ENCODE data around the gene CYS1. TPM values are rescaled to one million over a fixed set of nuclear protein-coding genes. Genes with fewer than 3 reads are reported as not detected.

The CYS1 gene, protein sequence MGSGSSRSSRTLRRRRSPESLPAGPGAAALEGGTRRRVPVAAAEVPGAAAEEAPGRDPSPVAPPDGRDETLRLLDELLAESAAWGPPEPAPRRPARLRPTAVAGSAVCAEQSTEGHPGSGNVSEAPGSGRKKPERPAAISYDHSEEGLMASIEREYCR
- 1 to 10 TPM; 1.3 to 9.1 (median 2.6) TPM for total RNA-seq
- 1 to 10 TPM in 1 of 2 donors, under 1 TPM in 1; 0.42 to 1.3 TPM for polyA plus RNA-seq
- long read RNA-seq, donor 1, transcript CYS1-201 (3 exons, 2,738 nt) = major isoform, 14 of 16 reads
- long read RNA-seq, donor 1, partial matches to known transcripts = 0 of 16 reads
- long read RNA-seq, donor 1, other reads (novel, unspliced or antisense) = 2 of 16 reads
- long read RNA-seq, donor 2, partial matches to known transcripts = 0 of 1 reads
- long read RNA-seq, donor 2, other reads (novel, unspliced or antisense) = 0 of 1 reads
- long read RNA-seq, donor 3, transcript CYS1-201 (3 exons, 2,738 nt) = major isoform, 5 of 5 reads
- long read RNA-seq, donor 3, partial matches to known transcripts = 0 of 5 reads
- long read RNA-seq, donor 3, other reads (novel, unspliced or antisense) = 0 of 5 reads

DNA sequence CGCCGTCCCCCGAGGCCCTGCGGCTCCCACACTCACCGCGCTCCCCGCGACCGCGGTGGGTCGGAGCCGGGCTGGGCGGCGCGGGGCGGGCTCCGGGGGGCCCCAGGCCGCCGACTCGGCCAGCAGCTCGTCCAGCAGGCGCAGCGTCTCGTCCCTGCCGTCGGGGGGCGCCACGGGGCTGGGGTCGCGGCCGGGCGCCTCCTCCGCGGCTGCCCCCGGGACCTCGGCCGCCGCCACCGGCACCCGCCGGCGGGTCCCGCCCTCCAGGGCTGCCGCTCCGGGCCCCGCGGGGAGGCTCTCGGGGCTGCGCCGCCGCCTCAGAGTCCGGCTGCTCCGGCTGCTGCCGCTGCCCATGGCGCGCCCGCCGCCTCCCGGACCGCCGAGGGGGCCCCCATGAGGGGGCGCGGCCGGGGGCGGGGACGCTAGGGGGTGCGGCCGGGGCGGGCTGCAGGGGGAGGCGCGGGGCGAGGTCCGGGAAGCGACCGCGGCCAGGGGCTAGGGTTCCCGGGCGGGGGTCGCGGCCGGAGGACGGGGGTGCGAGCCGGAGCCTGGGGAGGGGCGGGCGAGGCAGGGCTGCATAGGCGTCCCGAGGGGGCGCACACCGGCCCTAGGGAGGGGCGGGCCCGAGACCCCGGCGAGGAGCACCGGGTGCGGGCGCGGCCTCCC lies at the start of gene CYS1:
TSS of gene CYS1 (minus strand) at position 542 of the 666 bp plus-strand sequence. CDS start at position 354, 188 bp downstream.
- H3K36me3 ChIP-seq = no peaks in the 10 kb centered on the region
- H3K27me3 ChIP-seq = peaks cover 0 to 88% (median 14%) of the 10 kb centered on the region in 9 donors
- peak in 2 of 5 donors; percentile 39 to 42 for DNase-seq
- TF ChIP-seq, protein P1, sequence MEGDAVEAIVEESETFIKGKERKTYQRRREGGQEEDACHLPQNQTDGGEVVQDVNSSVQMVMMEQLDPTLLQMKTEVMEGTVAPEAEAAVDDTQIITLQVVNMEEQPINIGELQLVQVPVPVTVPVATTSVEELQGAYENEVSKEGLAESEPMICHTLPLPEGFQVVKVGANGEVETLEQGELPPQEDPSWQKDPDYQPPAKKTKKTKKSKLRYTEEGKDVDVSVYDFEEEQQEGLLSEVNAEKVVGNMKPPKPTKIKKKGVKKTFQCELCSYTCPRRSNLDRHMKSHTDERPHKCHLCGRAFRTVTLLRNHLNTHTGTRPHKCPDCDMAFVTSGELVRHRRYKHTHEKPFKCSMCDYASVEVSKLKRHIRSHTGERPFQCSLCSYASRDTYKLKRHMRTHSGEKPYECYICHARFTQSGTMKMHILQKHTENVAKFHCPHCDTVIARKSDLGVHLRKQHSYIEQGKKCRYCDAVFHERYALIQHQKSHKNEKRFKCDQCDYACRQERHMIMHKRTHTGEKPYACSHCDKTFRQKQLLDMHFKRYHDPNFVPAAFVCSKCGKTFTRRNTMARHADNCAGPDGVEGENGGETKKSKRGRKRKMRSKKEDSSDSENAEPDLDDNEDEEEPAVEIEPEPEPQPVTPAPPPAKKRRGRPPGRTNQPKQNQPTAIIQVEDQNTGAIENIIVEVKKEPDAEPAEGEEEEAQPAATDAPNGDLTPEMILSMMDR (IDR thresholded peaks at IDR 0.05) = peak in 6 of 12 donors; percentile 11 to 29 (median 18)
- no peak for TF ChIP-seq POLR2A (IDR thresholded peaks at IDR 0.05)
- intact Hi-C loops (cut with DNase I) = loop anchor here in 1 of 10 donors (10.0 kb wide), 1 partner anchor 585 kb away; no protein-coding TSS in a partner anchor
- H3K4me1 ChIP-seq = peaks cover 0 to 29% (median 15%) of the 10 kb centered on the region in 12 donors
- WGBS, 4 donors = 0 to 2% (median 1%) methylated on average over 13 to 98 of the region's 98 CpGs
- peak in 3 of 4 donors; percentile 8 to 56 (median 39) for ATAC-seq
- peak within 1 kb of the TSS; percentile 27 to 75 (median 58) for H3K4me3 ChIP-seq
- peak within 1 kb of the TSS in 11 of 12 donors; percentile 29 to 92 (median 87) for H3K27ac ChIP-seq
- H3K9me3 ChIP-seq = no peaks in the 10 kb centered on the region

DNA sequence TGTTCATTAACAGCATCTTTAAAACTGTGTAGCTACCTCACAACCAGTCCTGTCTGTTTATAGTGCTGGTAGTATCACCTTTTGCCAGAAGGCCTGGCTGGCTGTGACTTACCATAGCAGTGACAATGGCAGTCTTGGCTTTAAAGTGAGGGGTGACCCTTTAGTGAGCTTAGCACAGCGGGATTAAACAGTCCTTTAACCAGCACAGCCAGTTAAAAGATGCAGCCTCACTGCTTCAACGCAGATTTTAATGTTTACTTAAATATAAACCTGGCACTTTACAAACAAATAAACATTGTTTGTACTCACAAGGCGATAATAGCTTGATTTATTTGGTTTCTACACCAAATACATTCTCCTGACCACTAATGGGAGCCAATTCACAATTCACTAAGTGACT lies 49.3 kb upstream of the CYS1 start:
- no peak overlapping the region for H3K27ac ChIP-seq
- DNase-seq (no peak), ATAC-seq (no peak)
- WGBS, 4 donors = 94 to 97% (median 95%) methylated on average over 3 of the region's 3 CpGs
- H3K9me3 ChIP-seq = no peaks in the 10 kb centered on the region
- TF ChIP-seq, protein P1 (IDR thresholded peaks at IDR 0.05) = no peak
- TF ChIP-seq POLR2A (IDR thresholded peaks at IDR 0.05) = no peak
- no peaks in the 10 kb centered on the region for H3K36me3 ChIP-seq
- H3K4me1 ChIP-seq = peaks cover 0 to 22% (median 0%) of the 10 kb centered on the region in 12 donors
- H3K27me3 ChIP-seq = no peaks in the 10 kb centered on the region
- no peak overlapping the region for H3K4me3 ChIP-seq
- intact Hi-C loops (cut with DNase I) = loop anchor here in 6 of 10 donors (2.0 to 10.0 kb wide), 7 partner anchors 173 to 535 kb away; partner anchors contain the start of gene HPCAL1 (in 3 of the 6)

DNA sequence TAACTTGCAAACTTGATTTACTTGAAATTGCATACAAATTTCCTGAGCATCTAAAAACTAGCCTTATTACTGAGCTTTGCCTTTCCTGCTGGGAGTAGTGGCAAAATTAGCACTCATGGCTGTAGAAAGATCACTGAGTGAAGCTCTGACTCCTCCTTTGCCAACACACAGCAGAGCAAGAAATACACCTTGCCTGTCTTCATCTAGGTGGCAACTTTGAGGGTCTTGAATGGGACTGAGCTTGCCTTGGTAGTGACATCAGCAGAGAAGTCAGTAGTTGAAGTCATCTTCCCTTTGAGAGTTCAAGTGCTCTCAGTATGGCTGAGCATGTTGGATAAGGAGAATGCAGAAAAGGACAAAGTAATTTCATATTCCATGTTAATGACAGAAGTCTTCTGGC lies 48.2 kb upstream of the CYS1 start:
- Histone ChIP-seq H3K9me3 (no peaks in the 10 kb centered on the region), H3K4me3 (no peak overlapping the region), H3K4me1 (peaks cover 0 to 32% (median 0%) of the 10 kb centered on the region in 12 donors), H3K27ac (no peak overlapping the region), H3K27me3 (peaks cover 0 to 10% (median 4%) of the 10 kb centered on the region in 9 donors), H3K36me3 (no peaks in the 10 kb centered on the region)
- TF ChIP-seq, protein P1 (IDR thresholded peaks at IDR 0.05) = no peak
- TF ChIP-seq POLR2A (IDR thresholded peaks at IDR 0.05) = no peak
- intact Hi-C loops (cut with DNase I) = loop anchor here in 6 of 10 donors (2.0 to 10.0 kb wide), 7 partner anchors 174 to 536 kb away; partner anchors contain the start of gene HPCAL1 (in 3 of the 6)
- no peak for DNase-seq
- no peak for ATAC-seq
